Caco-2 (cell line): Measurements from ENCODE around the gene NFIA. TPM values are rescaled to one million over a fixed set of nuclear protein-coding genes. Genes with fewer than 3 reads are reported as not detected.
A peak's percentile ranks its signal among the peaks of the same experiment; 100 is the strongest.

Experiments
- BruUV-seq: library from RNA; stranded (reverse); fragments of 400-500 nt; replicated peaks from 2 replicates; lab custom pipeline; 2021; lab: Mats Ljungman, UMichigan
- CTCF ChIA-PET: fragments of 300-600 bp; sonication (Branson Sonifier 250); formaldehyde crosslinking; loops from one replicate; lab custom pipeline; 2022; ENCODE audit warnings: antibody characterized with exemption; lab: Charles Lee
- POLR2A ChIA-PET: fragments of 300-600 bp; sonication (Branson Sonifier 250); formaldehyde crosslinking; loops from one replicate; lab custom pipeline; 2022; ENCODE audit warnings: antibody characterized with exemption; lab: Charles Lee
- DNase-seq, 2 experiments: peaks; one replicate each; pipeline versions ENCODE4 v3.0.0 to v3.0.0-alpha.2; 2020 to 2022
- H3K27me3 ChIP-seq: replicated peaks from 2 replicates; pipeline ENCODE4 v1.6.0; 2011; ENCODE audit warnings: low read length; ENCODE audit not compliant: control insufficient read depth, insufficient read depth
- H3K36me3 ChIP-seq: 2 replicates; pipeline ENCODE4 v1.5.1; 2011; ENCODE audit warnings: low read length; ENCODE audit not compliant: control insufficient read depth, insufficient read depth
- H3K4me1 ChIP-seq: fragments of 250-450 bp; sonication (Bioruptor Pico); 2 replicates; pipeline ENCODE4 v1.5.1; 2020; ENCODE audit warnings: mild to moderate bottlenecking
- H3K4me3 ChIP-seq: 2 replicates; pipeline ENCODE4 v1.5.1; 2011; ENCODE audit warnings: low read depth, mild to moderate bottlenecking, control low read depth, low read length
- H3K9me3 ChIP-seq: fragments of 250-450 bp; sonication (Bioruptor Pico); 2 replicates; pipeline ENCODE4 v1.5.1; 2020; ENCODE audit warnings: mild to moderate bottlenecking, moderate library complexity
- H3K27ac Mint-ChIP-seq: one replicate; pipeline ENCODE4 v1.8.0; 2022; ENCODE audit warnings: mixed read lengths; ENCODE audit not compliant: unreplicated experiment
- H3K27me3 Mint-ChIP-seq: one replicate; pipeline ENCODE4 v1.8.0; 2022; ENCODE audit warnings: mixed read lengths; ENCODE audit not compliant: insufficient read depth, unreplicated experiment
- H3K36me3 Mint-ChIP-seq: one replicate; pipeline ENCODE4 v1.8.0; 2022; ENCODE audit warnings: mild to moderate bottlenecking, mixed read lengths; ENCODE audit not compliant: insufficient read depth, unreplicated experiment
- H3K4me1 Mint-ChIP-seq: one replicate; pipeline ENCODE4 v1.8.0; 2022; ENCODE audit warnings: low read depth, mixed read lengths; ENCODE audit not compliant: unreplicated experiment
- H3K4me3 Mint-ChIP-seq: one replicate; pipeline ENCODE4 v1.8.0; 2022; ENCODE audit warnings: mild to moderate bottlenecking, moderate library complexity, mixed read lengths; ENCODE audit not compliant: unreplicated experiment
- H3K9me3 Mint-ChIP-seq: one replicate; pipeline ENCODE4 v1.8.0; 2022; ENCODE audit warnings: mixed read lengths; ENCODE audit not compliant: unreplicated experiment
- intact Hi-C: fragments of 100-400 bp; cut with micrococcal nuclease; formaldehyde crosslinking; loops from one replicate; pipeline ENCODE4 v1.10.0; 2022; ENCODE audit not compliant: unreplicated experiment
- total RNA-seq: library from RNA; stranded (reverse); gene quantifications from 2 replicates; pipeline ENCODE4 v1.2.3, GENCODE V29; 2022
- TF ChIP-seq, protein P1 (sequence below), 2 experiments: fragments of 200-600 bp in 1 of 2; IDR thresholded peaks; 1 replicate in 1 of 2; 2 replicates in 1 of 2; pipeline versions ENCODE4 v1.5.1 to v1.8.0; 2011 to 2022; ENCODE audit warnings: antibody characterized with exemption in 1 of 2, control low read depth in 1 of 2, inconsistent platforms in 1 of 2, low read depth in 1 of 2, low read length in 1 of 2, mild to moderate bottlenecking in 1 of 2, moderate library complexity in 1 of 2; ENCODE audit not compliant: insufficient read depth in 1 of 2, severe bottlenecking in 1 of 2, unreplicated experiment in 1 of 2

Gene NFIA
- total RNA-seq, 1 experiment from 2014 or later: 1.4 TPM

DNA sequence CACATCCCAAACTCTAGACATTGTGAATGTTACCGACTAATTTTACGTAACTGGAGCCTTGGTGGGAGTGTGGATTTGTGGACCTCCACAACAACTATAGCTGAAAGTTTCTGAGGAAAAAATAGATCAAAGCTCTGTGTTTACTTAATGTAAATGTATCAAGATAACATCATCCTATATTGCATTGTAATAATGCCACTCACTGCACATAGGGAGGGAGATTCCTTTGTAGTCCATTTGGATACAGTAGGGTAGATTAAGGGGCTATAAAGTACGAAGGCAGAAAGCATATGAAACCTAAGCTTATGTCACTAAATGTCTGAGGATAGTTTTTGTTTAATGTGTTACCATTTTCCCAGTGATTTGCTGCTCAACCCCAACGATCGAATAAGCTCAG, 369.2 kb downstream of the NFIA start:
- BruUV-seq: no TSS peak
- Mint-ChIP-seq H3K27ac (no peak overlapping the region), H3K27me3 (no peaks in the 10 kb centered on the region), H3K36me3 (no peaks in the 10 kb centered on the region), H3K4me3 (no peak overlapping the region), H3K4me1 (peaks cover 13% of the 10 kb centered on the region), H3K9me3 (no peaks in the 10 kb centered on the region)
- H3K4me3 ChIP-seq: no peak overlapping the region
- POLR2A ChIA-PET: no interaction called here
- H3K9me3 ChIP-seq: no peaks in the 10 kb centered on the region
- no peak for DNase-seq
- peaks cover 32% of the 10 kb centered on the region for H3K4me1 ChIP-seq
- H3K36me3 ChIP-seq: no peaks in the 10 kb centered on the region
- no peaks in the 10 kb centered on the region for H3K27me3 ChIP-seq
- TF ChIP-seq, protein P1, sequence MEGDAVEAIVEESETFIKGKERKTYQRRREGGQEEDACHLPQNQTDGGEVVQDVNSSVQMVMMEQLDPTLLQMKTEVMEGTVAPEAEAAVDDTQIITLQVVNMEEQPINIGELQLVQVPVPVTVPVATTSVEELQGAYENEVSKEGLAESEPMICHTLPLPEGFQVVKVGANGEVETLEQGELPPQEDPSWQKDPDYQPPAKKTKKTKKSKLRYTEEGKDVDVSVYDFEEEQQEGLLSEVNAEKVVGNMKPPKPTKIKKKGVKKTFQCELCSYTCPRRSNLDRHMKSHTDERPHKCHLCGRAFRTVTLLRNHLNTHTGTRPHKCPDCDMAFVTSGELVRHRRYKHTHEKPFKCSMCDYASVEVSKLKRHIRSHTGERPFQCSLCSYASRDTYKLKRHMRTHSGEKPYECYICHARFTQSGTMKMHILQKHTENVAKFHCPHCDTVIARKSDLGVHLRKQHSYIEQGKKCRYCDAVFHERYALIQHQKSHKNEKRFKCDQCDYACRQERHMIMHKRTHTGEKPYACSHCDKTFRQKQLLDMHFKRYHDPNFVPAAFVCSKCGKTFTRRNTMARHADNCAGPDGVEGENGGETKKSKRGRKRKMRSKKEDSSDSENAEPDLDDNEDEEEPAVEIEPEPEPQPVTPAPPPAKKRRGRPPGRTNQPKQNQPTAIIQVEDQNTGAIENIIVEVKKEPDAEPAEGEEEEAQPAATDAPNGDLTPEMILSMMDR (IDR thresholded peaks at IDR 0.05; ENCODE audit: insufficient read depth in 1 of 2, low read depth in 1 of 2, low read length in 1 of 2, severe bottlenecking in 1 of 2, unreplicated experiment in 1 of 2): no peak
- intact Hi-C loops: loop anchor here (5.0 kb wide), 2 partner anchors 54 to 154 kb away; no protein-coding TSS in a partner anchor
- CTCF ChIA-PET: interaction anchor here (0.6 kb wide), 1 partner anchor 401 kb away, joined by 3 read pairs; no protein-coding TSS in a partner anchor

DNA sequence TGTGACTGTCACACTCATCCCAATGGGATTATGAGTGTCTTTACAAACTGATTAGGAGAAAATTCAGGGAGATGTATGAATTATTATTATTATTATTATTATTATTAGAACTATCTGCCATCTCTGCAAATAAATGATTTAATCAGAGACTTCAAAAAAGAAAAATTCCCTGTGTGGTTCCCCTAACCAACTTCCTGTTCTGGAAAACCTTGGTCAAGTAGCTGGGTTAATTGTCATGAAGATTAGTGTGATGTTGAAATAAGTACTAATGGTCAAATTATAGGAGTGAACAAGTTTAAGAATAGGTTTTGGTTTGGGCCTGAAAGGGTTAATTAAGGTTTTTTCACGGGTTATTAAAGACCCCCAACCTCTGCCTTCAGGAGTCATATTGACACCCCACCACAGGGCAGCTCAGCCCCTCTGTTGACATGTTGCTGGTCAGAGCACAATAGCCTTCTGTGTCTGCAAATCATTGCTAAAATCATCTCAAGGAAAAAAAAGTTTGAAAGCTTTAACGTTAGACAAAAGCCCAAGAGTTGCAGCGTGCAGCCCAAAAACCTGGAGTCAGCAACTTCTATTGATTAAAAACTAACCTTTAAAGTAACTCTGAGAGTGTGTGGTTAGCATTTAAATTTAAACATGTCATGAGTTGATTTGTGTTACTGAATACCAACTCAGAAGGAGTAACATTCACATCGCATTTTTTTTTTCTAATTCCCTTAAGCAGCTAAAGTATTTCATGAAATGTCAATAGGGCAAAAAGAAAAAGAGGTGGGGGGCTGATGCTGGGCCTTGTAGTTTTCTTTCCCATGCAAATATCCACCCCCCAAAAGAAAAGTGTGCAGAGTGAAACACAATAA, 370.0 kb downstream of the NFIA start:
- H3K4me3 Mint-ChIP-seq: no peak overlapping the region
- POLR2A ChIA-PET: no interaction called here
- H3K27me3 ChIP-seq: no peaks in the 10 kb centered on the region
- H3K27me3 Mint-ChIP-seq: no peaks in the 10 kb centered on the region
- intact Hi-C loops: loop anchor here (1.0 to 5.0 kb wide), 5 partner anchors 55 to 482 kb away; no protein-coding TSS in a partner anchor
- H3K36me3 ChIP-seq: no peaks in the 10 kb centered on the region
- no TSS peak for BruUV-seq
- peaks cover 32% of the 10 kb centered on the region for H3K4me1 ChIP-seq
- no peak overlapping the region for H3K4me3 ChIP-seq
- peak overlapping the region; percentile 42 for H3K27ac Mint-ChIP-seq
- CTCF ChIA-PET: interaction anchor here (0.5 to 0.6 kb wide), 2 partner anchors 391 to 402 kb away, joined by 3 read pairs; no protein-coding TSS in a partner anchor
- TF ChIP-seq, protein P1 (IDR thresholded peaks at IDR 0.05; ENCODE audit: insufficient read depth in 1 of 2, low read depth in 1 of 2, low read length in 1 of 2, severe bottlenecking in 1 of 2, unreplicated experiment in 1 of 2): no peak
- no peaks in the 10 kb centered on the region for H3K9me3 Mint-ChIP-seq
- no peaks in the 10 kb centered on the region for H3K9me3 ChIP-seq
- H3K36me3 Mint-ChIP-seq: no peaks in the 10 kb centered on the region
- H3K4me1 Mint-ChIP-seq: peaks cover 13% of the 10 kb centered on the region
- no peak for DNase-seq

- Histone ChIP-seq H3K4me1 (peaks cover 32% of the 10 kb centered on the region), H3K9me3 (no peaks in the 10 kb centered on the region), H3K27me3 (no peaks in the 10 kb centered on the region), H3K36me3 (no peaks in the 10 kb centered on the region), H3K4me3 (no peak overlapping the region)
- POLR2A ChIA-PET: no interaction called here
- BruUV-seq: no TSS peak
- DNase-seq: peak; percentile 76 to 77
- H3K27me3 Mint-ChIP-seq: no peaks in the 10 kb centered on the region
- H3K4me1 Mint-ChIP-seq: peaks cover 13% of the 10 kb centered on the region
- no peaks in the 10 kb centered on the region for H3K36me3 Mint-ChIP-seq
- CTCF ChIA-PET: interaction anchor here (0.6 to 1.2 kb wide), 2 partner anchors 16 to 403 kb away, joined by 3 to 6 read pairs; no protein-coding TSS in a partner anchor
- intact Hi-C loops: loop anchor here (1.0 to 5.0 kb wide), 5 partner anchors 56 to 483 kb away; no protein-coding TSS in a partner anchor
- H3K4me3 Mint-ChIP-seq: no peak overlapping the region
- TF ChIP-seq, protein P1 (IDR thresholded peaks at IDR 0.05; ENCODE audit: insufficient read depth in 1 of 2, low read depth in 1 of 2, low read length in 1 of 2, severe bottlenecking in 1 of 2, unreplicated experiment in 1 of 2): peak; percentile 56 to 77
- H3K9me3 Mint-ChIP-seq: no peaks in the 10 kb centered on the region
- peak overlapping the region; percentile 42 for H3K27ac Mint-ChIP-seq
Observed at GRCh38 chr1:61453111-61453961, 371.0 kb downstream of the NFIA start.
